DND-41 (cell line): ENCODE data around the gene TAS2R46.

Experiments used
- EZH2 ChIP-seq: IDR thresholded peaks from 3 replicates; pipeline ENCODE4 v1.6.1; 2012; ENCODE audit warnings: borderline replicate concordance, low read depth, mild to moderate bottlenecking, moderate library complexity, low read length, inconsistent platforms; ENCODE audit not compliant: severe bottlenecking
- TF ChIP-seq, protein P1 (sequence below): IDR thresholded peaks from 2 replicates; pipeline ENCODE4 v1.5.1; 2012; ENCODE audit warnings: borderline replicate concordance, low read length, moderate library complexity, mild to moderate bottlenecking; ENCODE audit not compliant: poor library complexity, severe bottlenecking; ENCODE audit errors: extremely low read depth

DNA sequence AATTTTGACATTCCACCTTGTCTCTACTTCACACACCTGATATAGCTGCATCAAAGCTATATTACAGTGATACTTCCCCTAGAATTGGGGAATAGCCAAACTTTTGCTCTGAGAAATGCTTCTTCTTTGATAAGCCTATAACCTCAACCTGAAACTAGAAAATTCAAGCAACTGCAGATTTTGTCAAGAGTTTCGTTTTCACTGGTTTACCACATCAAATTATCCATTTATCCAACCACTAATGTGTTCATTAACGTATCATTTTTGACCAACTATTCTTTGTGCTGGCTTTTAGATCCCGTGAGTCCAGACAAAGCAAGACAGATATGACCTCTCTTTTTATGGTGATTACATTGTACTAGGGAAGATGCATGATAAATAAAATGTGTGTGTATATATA is 13.5 kb upstream of the TAS2R46 start:
- TF ChIP-seq, protein P1, sequence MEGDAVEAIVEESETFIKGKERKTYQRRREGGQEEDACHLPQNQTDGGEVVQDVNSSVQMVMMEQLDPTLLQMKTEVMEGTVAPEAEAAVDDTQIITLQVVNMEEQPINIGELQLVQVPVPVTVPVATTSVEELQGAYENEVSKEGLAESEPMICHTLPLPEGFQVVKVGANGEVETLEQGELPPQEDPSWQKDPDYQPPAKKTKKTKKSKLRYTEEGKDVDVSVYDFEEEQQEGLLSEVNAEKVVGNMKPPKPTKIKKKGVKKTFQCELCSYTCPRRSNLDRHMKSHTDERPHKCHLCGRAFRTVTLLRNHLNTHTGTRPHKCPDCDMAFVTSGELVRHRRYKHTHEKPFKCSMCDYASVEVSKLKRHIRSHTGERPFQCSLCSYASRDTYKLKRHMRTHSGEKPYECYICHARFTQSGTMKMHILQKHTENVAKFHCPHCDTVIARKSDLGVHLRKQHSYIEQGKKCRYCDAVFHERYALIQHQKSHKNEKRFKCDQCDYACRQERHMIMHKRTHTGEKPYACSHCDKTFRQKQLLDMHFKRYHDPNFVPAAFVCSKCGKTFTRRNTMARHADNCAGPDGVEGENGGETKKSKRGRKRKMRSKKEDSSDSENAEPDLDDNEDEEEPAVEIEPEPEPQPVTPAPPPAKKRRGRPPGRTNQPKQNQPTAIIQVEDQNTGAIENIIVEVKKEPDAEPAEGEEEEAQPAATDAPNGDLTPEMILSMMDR, result no peak
- TF ChIP-seq EZH2, result no peak
